H9 (cell line): ENCODE measurements around the gene BDNF. TPM values are rescaled to one million over a fixed set of nuclear protein-coding genes. Genes with fewer than 3 reads are reported as not detected.

ENCODE experiments used
- DNase-seq: peaks from one replicate; pipeline ENCODE4 v3.0.0-alpha.2; 2017
- H2AFZ ChIP-seq: one replicate; pipeline ENCODE4 v1.6.1; 2013; ENCODE audit warnings: mild to moderate bottlenecking, low read length, control low read depth, moderate library complexity
- H2AK5ac ChIP-seq: 2 replicates; pipeline ENCODE4 v1.6.1; 2013; ENCODE audit warnings: low read length, control low read depth, mixed read lengths; ENCODE audit not compliant: insufficient read length
- H2BK120ac ChIP-seq: one replicate; pipeline ENCODE4 v1.6.1; 2013; ENCODE audit warnings: low read depth, mild to moderate bottlenecking, low read length, control low read depth, inconsistent platforms; ENCODE audit not compliant: poor library complexity, severe bottlenecking
- H2BK12ac ChIP-seq: 2 replicates; pipeline ENCODE4 v1.6.1; 2013; ENCODE audit warnings: low read length, control low read depth, mixed read lengths, low read depth; ENCODE audit not compliant: insufficient read length
- H2BK15ac ChIP-seq: 2 replicates; pipeline ENCODE4 v1.6.1; 2013; ENCODE audit warnings: low read depth, low read length, control low read depth
- H2BK20ac ChIP-seq: one replicate; pipeline ENCODE4 v1.6.1; 2013; ENCODE audit warnings: low read depth, mild to moderate bottlenecking, low read length, control low read depth, inconsistent platforms; ENCODE audit not compliant: poor library complexity, severe bottlenecking
- H2BK5ac ChIP-seq: 2 replicates; pipeline ENCODE4 v1.6.1; 2013; ENCODE audit warnings: low read length, control low read depth, mixed read lengths; ENCODE audit not compliant: insufficient read length
- H3K14ac ChIP-seq: 2 replicates; pipeline ENCODE4 v1.6.1; 2013; ENCODE audit warnings: low read length, control low read depth; ENCODE audit not compliant: insufficient read depth
- H3K18ac ChIP-seq: 2 replicates; pipeline ENCODE4 v1.6.1; 2013; ENCODE audit warnings: low read depth, mild to moderate bottlenecking, mixed read lengths, low read length, control low read depth; ENCODE audit not compliant: insufficient read length
- H3K23ac ChIP-seq: 2 replicates; pipeline ENCODE4 v1.6.1; 2013; ENCODE audit warnings: low read length, control low read depth, mixed read lengths, low read depth; ENCODE audit not compliant: insufficient read length
- H3K23me2 ChIP-seq: 2 replicates; pipeline ENCODE4 v1.6.1; 2013; ENCODE audit warnings: low read depth, mild to moderate bottlenecking, mixed read lengths, low read length, control low read depth; ENCODE audit not compliant: insufficient read length, poor library complexity, severe bottlenecking
- H3K27ac ChIP-seq: 2 replicates; pipeline ENCODE4 v1.5.1; 2013; ENCODE audit warnings: low read length, control low read depth, mixed read lengths, low read depth; ENCODE audit not compliant: insufficient read length
- H3K27me3 ChIP-seq: 2 replicates; pipeline ENCODE4 v1.6.1; 2013; ENCODE audit warnings: low read length, control low read depth, inconsistent platforms; ENCODE audit not compliant: insufficient read depth
- H3K4ac ChIP-seq: 2 replicates; pipeline ENCODE4 v1.6.1; 2013; ENCODE audit warnings: low read depth, mild to moderate bottlenecking, control low read depth, inconsistent platforms, low read length, moderate library complexity
- H3K4me1 ChIP-seq: 2 replicates; pipeline ENCODE4 v1.6.1; 2013; ENCODE audit warnings: low read length, control low read depth, inconsistent platforms; ENCODE audit not compliant: insufficient read depth
- H3K4me2 ChIP-seq: 2 replicates; pipeline ENCODE4 v1.6.1; 2013; ENCODE audit warnings: low read length, control low read depth, mixed read lengths; ENCODE audit not compliant: insufficient read length, insufficient read depth
- H3K56ac ChIP-seq: 2 replicates; pipeline ENCODE4 v1.6.1; 2013; ENCODE audit warnings: low read depth, mild to moderate bottlenecking, mixed read lengths, low read length, control low read depth; ENCODE audit not compliant: insufficient read length
- H3K79me1 ChIP-seq: 2 replicates; pipeline ENCODE4 v1.6.1; 2013; ENCODE audit warnings: low read depth, mild to moderate bottlenecking, moderate library complexity, low read length, control low read depth, inconsistent platforms; ENCODE audit not compliant: insufficient read depth, poor library complexity, severe bottlenecking
- H3K79me2 ChIP-seq: 2 replicates; pipeline ENCODE4 v1.6.1; 2013; ENCODE audit warnings: low read length, control low read depth, inconsistent platforms; ENCODE audit not compliant: insufficient read depth
- H3K9ac ChIP-seq: 2 replicates; pipeline ENCODE4 v1.6.1; 2013; ENCODE audit warnings: low read length, control low read depth, mixed read lengths; ENCODE audit not compliant: insufficient read length; ENCODE audit errors: extremely low read depth
- H3K9me3 ChIP-seq: one replicate; pipeline ENCODE4 v1.6.1; 2013; ENCODE audit warnings: low read depth, low read length, inconsistent platforms; ENCODE audit not compliant: control insufficient read depth
- H3T11ph ChIP-seq: one replicate; pipeline ENCODE4 v1.6.1; 2013; ENCODE audit warnings: mild to moderate bottlenecking, low read length, control low read depth, inconsistent platforms
- H4K20me1 ChIP-seq: one replicate; pipeline ENCODE4 v1.6.1; 2013; ENCODE audit not compliant: control insufficient read depth, insufficient read length, insufficient read depth
- H4K5ac ChIP-seq: 2 replicates; pipeline ENCODE4 v1.6.1; 2013; ENCODE audit warnings: low read depth, mild to moderate bottlenecking, mixed read lengths, low read length, control low read depth; ENCODE audit not compliant: insufficient read length
- H4K8ac ChIP-seq: replicated peaks from 2 replicates; pipeline ENCODE4 v1.6.1; 2013; ENCODE audit warnings: low read length, control low read depth, mixed read lengths, low read depth; ENCODE audit not compliant: insufficient read length
- H4K91ac ChIP-seq: 2 replicates; pipeline ENCODE4 v1.6.1; 2013; ENCODE audit warnings: low read depth, mild to moderate bottlenecking, moderate library complexity, mixed read lengths, low read length, control low read depth; ENCODE audit not compliant: insufficient read length
- H3K27ac Mint-ChIP-seq, 3 experiments: 2 replicates in 2 of 3; 3 replicates in 1 of 3; pipeline ENCODE4 v1.8.0; 2020 to 2021; ENCODE audit warnings: mixed read lengths in 3 of 3, mild to moderate bottlenecking in 1 of 3, moderate library complexity in 1 of 3
- H3K27me3 Mint-ChIP-seq: 2 replicates; pipeline ENCODE4 v1.8.0; 2021; ENCODE audit warnings: low read depth, mild to moderate bottlenecking, moderate library complexity, mixed read lengths
- H3K36me3 Mint-ChIP-seq, 3 experiments: 2 replicates in 2 of 3; 3 replicates in 1 of 3; pipeline ENCODE4 v1.8.0; 2020 to 2021; ENCODE audit warnings: low read depth in 3 of 3, mixed read lengths in 3 of 3; ENCODE audit not compliant: insufficient read depth in 1 of 3
- H3K4me1 Mint-ChIP-seq, 2 experiments: 2 replicates each; pipeline ENCODE4 v1.8.0; 2020; ENCODE audit warnings: mixed read lengths in 2 of 2
- H3K4me3 Mint-ChIP-seq, 2 experiments: 2 replicates in 1 of 2; 3 replicates in 1 of 2; pipeline ENCODE4 v1.8.0; 2020 to 2021; ENCODE audit warnings: mild to moderate bottlenecking in 2 of 2, mixed read lengths in 2 of 2, moderate library complexity in 1 of 2
- H3K9me3 Mint-ChIP-seq, 2 experiments: 2 replicates in 1 of 2; 3 replicates in 1 of 2; pipeline ENCODE4 v1.8.0; 2020; ENCODE audit warnings: mild to moderate bottlenecking in 2 of 2, mixed read lengths in 2 of 2, moderate library complexity in 1 of 2
- CTCF ChIP-seq: fragments of 200-600 bp; sonication (generic); conservative IDR thresholded peaks from 3 replicates; pipeline ENCODE4 v1.8.0; 2021; ENCODE audit warnings: antibody characterized with exemption, mild to moderate bottlenecking
- WGBS: extraction: QIAGEN DNeasy Blood & Tissue Kit; methylation state at CpG from one replicate; pipeline ENCODE4 v1.1.7; 2013; ENCODE audit warnings: missing lambda C conversion rate, low lambda C conversion rate, mixed read lengths; ENCODE audit not compliant: insufficient read length; ENCODE audit errors: extremely low coverage; 5-methylcytosine and 5-hydroxymethylcytosine counted together
- total RNA-seq: library from RNA; stranded (reverse); gene quantifications from 2 replicates; pipeline ENCODE4 v1.2.1, GENCODE V29; 2021

BDNF gene
- total RNA-seq, 1 experiment from 2014 or later = 2.7 TPM

GRCh38 chr11:27723687-27724086 is 23.4 kb upstream of the BDNF start:
- Histone ChIP-seq H2AK5ac (no peak overlapping the region), H3K27me3 (peaks cover 19% of the 10 kb centered on the region; the same call in 1 of the 2 replicates), H4K8ac (no peak overlapping the region), H3K56ac (no peak overlapping the region), H3K18ac (no peak overlapping the region), H2BK15ac (no peak overlapping the region), H4K20me1 (no peaks in the 10 kb centered on the region), H2BK12ac (no peak overlapping the region), H2BK20ac (no peak overlapping the region), H3T11ph (no peak overlapping the region), H3K9ac (no peak overlapping the region), H3K79me2 (no peaks in the 10 kb centered on the region), H4K5ac (no peak overlapping the region), H3K4me1 (no peaks in the 10 kb centered on the region; the same call in 1 of the 2 replicates), H3K14ac (no peak overlapping the region), H3K4ac (no peak overlapping the region), H2BK120ac (no peak overlapping the region), H4K91ac (no peak overlapping the region), H3K23me2 (peaks cover 31% of the 10 kb centered on the region), H2BK5ac (no peak overlapping the region), H3K27ac (no peak overlapping the region), H3K23ac (no peak overlapping the region), H3K9me3 (no peaks in the 10 kb centered on the region), H2AFZ (no peak overlapping the region), H3K4me2 (no peak overlapping the region), H3K79me1 (no peaks in the 10 kb centered on the region)
- Mint-ChIP-seq H3K4me3 (no peak overlapping the region), H3K27me3 (peaks cover 84% of the 10 kb centered on the region), H3K36me3 (no peaks in the 10 kb centered on the region), H3K9me3 (peaks cover 0 to 3% of the 10 kb centered on the region in 2 experiments; a peak in 1 of 5 replicates), H3K4me1 (peaks cover 27 to 31% of the 10 kb centered on the region in 2 experiments), H3K27ac (no peak overlapping the region)
- WGBS = no CpG with 5 or more reads among the region's 1 CpG
- no peak for DNase-seq
- no peak for TF ChIP-seq CTCF
